CD4-positive, alpha-beta T cell treated with Interleukin-10 for 1 hour (primary cell): ENCODE results near the gene ITCH.
A peak's percentile ranks its signal among the peaks of the same experiment; 100 is the strongest.
"Not testable (repeated sequence)": the region's sequence is repeated elsewhere in the genome, so short reads cannot be mapped to it uniquely, and the experiment has no call there.

Experiments used
- DNase-seq: peaks from one replicate; pipeline ENCODE4 v3.0.0-alpha.2; 2020

The ITCH gene

GRCh38 chr20:34382877-34383455, 19.9 kb downstream of the ITCH start:
- not testable (repeated sequence) for DNase-seq

- DNase-seq = no peak
Observed at GRCh38 chr20:34385464-34385863, 22.4 kb downstream of the ITCH start.

- DNase-seq = no peak
Observed at GRCh38 chr20:34388000-34388399, 24.9 kb downstream of the ITCH start.

GRCh38 chr20:34388678-34389077, 25.6 kb downstream of the ITCH start:
- no peak for DNase-seq

- DNase-seq = no peak
Observed at GRCh38 chr20:34389206-34389953, 26.3 kb downstream of the ITCH start.

GRCh38 chr20:34389954-34390555, 27.0 kb downstream of the ITCH start:
- DNase-seq = no peak

GRCh38 chr20:34396408-34396807, 33.3 kb downstream of the ITCH start:
- DNase-seq = no peak

- DNase-seq = no peak
Observed at GRCh38 chr20:34397096-34397495, 34.0 kb downstream of the ITCH start.

- DNase-seq = not testable (repeated sequence)
Observed at GRCh38 chr20:34400776-34401175, 37.7 kb downstream of the ITCH start.

- DNase-seq = no peak
Observed at GRCh38 chr20:34401741-34402455, 38.8 kb downstream of the ITCH start.

GRCh38 chr20:34402461-34402860, 39.4 kb downstream of the ITCH start:
- DNase-seq = no peak

GRCh38 chr20:34403063-34403827, 40.2 kb downstream of the ITCH start:
- no peak for DNase-seq

GRCh38 chr20:34403908-34404307, 40.8 kb downstream of the ITCH start:
- no peak for DNase-seq

GRCh38 chr20:34404803-34405202, 41.7 kb downstream of the ITCH start:
- no peak for DNase-seq

GRCh38 chr20:34405247-34405651, 42.2 kb downstream of the ITCH start:
- DNase-seq = peak; percentile 61

GRCh38 chr20:34405942-34406341, 42.9 kb downstream of the ITCH start:
- DNase-seq = not testable (repeated sequence)

- DNase-seq = no peak
Observed at GRCh38 chr20:34407962-34408474, 44.9 kb downstream of the ITCH start.

- no peak for DNase-seq
Observed at GRCh38 chr20:34410336-34410735, 47.3 kb downstream of the ITCH start.

- DNase-seq = no peak
Observed at GRCh38 chr20:34412453-34412852, 49.4 kb downstream of the ITCH start.

GRCh38 chr20:34414525-34414924, 51.5 kb downstream of the ITCH start:
- DNase-seq = not testable (repeated sequence)

GRCh38 chr20:34415079-34415478, 52.0 kb downstream of the ITCH start:
- no peak for DNase-seq

- no peak for DNase-seq
Observed at GRCh38 chr20:34420146-34420545, 57.1 kb downstream of the ITCH start.

- DNase-seq = no peak
Observed at GRCh38 chr20:34420975-34421374, 57.9 kb downstream of the ITCH start.
